GM19025 (cell line): ENCODE measurements around the gene ZNF335.
"Not testable (repeated sequence)": the region's sequence is repeated elsewhere in the genome, so short reads cannot be mapped to it uniquely, and the experiment has no call there.

Experiments
- ATAC-seq: cut with Tn5 transposase; IDR thresholded peaks from one replicate; pipeline ENCODE4 v1.9.1; 2021; ENCODE audit warnings: mild to moderate bottlenecking, low read depth, moderate library complexity; ENCODE audit not compliant: unreplicated experiment

Gene ZNF335

DNA sequence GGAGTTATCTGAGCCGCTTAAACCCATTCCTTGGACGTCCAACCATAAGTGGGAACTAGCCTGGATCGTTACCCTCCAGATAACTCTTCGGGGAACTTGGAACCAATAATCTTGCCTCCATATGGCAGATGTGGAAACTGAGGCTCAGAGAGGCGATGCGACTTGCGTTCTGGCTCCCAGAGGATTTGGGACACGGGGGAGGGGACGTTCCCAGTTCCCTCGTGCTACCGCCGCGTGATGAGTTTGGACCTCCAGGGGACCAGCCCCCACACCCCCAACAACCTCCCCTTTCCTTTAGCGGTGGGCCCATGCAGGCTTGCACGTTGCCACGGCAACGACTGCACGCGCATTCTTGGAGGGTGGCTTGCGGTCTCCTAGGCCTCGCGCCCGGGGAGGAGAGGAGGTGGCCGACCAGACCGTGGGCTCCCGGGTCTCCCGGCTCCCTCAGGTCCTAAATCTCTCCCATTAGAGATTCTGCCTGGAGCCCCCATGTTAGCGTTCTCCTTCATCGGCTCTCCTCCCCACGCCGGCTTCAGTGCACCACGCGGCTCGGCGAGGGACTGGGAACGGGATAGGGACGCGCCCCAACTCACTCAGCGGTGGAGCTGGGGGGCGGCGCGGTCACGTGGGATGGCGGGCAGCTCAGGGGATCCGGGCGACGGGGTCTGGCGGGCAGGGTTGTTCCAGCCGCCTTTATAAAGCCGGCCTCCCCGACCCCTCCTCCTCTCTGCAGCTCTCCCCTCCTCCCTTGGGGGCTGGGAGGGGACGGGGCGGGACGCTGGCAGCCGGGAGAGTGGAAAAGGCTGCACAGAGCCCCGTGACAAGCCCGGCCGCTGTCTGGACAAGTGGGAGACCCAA, 60.3 kb downstream of the ZNF335 start, which contains the start of gene PLTP:
Gene PLTP (minus strand): TSS at position 670 of the 858 bp plus-strand sequence. CDS start 703 bp downstream, outside the sequence.
- ATAC-seq = no peak

GRCh38 chr20:45910670-45911485, 61.1 kb downstream of the ZNF335 start:
- peak; percentile 86 for ATAC-seq

DNA sequence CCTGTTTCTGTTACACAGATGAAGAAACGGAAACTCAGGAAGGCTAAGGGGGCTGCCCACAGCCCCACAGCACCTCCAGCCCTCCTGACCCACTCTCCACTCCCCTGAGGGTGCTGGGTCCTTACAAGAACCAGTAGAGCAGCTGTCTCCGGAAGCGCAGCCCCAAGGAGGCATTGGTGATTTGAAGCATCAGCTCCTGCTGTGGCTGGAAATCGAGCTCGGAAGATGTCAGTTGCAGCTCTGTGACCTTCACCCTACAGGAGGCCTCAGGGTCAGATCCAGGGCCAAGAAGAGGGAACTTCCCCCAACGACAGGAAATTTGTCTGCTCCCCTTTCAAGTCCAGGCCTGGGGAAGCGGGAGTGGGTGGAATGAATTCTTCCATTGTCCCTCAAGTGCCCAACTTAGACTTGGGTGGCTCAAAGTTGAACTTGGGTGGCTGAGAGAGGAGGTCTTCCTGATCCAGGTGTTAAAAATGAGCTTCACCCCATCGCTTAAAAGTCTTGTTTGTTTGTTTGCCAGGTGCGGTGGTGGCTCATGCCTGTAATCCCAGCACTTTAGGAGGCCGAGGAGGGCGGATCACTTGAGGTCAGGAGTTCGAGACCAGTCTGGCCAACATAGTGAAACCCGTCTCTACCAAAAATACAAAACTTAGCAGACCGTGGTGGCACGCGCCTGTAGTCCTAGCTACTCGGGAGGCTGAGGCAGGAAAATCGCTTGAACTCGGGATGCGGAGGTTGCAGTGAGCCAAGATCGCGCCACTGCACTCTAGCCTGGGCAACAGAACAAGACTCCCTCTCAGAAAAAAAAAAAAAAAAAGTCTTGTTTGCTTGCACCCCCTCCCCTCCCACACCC, 62.0 kb downstream of the ZNF335 start:
- ATAC-seq = no peak

DNA sequence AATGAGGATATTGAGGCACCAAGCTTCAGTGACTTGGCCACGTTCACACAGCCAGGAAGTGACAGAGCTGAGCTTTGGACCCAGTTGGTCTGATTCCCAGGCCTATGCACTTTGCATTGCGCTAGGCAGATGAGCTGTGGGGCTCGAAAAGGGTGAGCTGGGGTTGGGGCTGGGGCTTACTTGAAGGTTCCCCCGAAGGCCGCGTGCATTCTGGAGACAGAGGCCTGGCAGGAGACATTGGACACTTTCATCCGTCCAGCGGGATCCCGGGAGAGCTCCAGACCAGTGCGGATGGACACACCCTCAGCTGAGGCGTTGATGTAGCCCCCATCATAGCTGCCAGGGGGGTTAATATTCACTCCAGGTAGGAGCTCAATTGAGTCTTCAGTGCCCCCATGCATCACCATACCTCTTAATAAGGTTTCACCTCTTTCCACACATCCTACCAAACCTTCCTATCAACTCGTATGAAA, 62.6 kb downstream of the ZNF335 start:
- ATAC-seq = no peak

DNA sequence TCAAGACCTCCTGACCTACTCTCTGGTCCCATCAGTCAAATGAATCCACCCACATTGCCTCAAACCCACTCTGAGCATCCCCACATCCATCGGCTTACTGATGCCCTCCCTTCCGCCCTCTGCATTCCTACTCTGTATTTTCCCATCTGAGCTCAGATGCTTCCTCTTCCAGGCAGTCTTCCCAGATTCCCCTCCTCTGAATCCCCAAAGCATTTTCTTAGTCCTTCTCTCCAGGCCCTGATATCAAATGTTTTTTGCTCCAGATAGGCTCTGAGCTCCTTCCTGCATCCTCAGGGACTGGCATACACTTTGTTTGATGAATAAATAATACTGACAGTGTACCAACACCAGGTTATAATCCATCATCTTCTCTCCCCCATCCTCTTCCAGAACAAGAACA, 63.9 kb downstream of the ZNF335 start:
- no peak for ATAC-seq

DNA sequence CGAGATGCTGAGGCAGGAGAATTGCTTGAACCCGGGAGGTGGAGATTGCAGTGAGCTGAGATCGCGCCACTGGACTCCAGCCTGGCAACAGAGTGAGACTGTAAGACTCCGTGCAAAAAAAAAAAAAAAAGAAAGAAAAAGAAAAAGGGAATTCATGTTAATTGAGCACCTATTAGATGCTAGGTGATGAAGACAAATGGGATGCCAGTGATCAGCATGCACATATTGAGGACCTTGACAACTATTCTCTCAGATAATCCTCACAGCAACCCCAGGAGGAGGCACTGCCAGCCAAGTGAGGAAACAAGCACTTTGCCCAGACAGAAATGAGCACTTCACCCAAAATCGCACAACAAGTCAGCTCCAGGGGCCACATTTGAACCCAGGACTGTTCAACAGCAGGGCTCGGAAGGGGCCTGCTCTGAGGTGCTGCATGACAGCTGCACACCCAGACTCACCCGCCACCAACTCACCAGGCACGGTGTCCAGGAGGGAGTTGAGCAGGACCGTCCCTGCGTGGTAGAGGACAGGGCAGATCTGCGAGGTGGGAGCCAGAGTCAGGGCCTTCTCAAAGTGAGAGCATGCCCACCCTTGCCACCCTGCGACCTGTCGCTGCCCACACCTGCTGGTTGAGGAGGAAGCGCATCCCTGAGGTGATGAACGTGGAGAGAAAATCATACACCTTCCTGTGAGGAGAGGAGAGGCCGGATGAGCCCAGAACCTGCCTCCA, 64.6 kb downstream of the ZNF335 start:
- no peak for ATAC-seq

- no peak for ATAC-seq
These were observed 66.4 kb downstream of the ZNF335 start for GRCh38 chr20:45905505-45906079.

- ATAC-seq = no peak
These were observed 67.2 kb downstream of the ZNF335 start for GRCh38 chr20:45904583-45905504.

DNA sequence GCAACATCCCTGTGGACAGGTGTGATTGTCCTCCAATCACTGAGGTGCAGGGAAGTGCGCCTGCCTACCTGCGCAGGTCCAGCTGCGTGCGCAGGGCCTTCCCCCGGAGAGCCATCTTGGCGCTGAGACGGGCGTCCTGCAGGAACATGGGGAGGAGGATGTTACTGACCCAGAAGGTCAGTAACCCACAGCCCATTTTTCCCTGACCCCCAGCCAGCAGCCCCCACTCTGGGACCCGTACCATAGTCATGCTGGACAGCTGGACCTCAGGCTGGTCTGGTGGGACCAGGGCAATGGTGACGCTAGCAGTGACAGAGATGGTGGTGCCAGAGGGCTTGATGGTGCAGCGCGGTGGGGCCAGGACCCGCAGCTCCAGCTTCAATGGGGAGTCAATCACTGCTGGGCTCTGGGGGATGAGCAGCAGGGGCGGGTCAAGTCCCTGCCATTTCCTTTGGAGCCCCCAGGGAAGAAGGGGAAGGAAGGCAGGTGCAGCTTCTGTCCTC, 69.8 kb downstream of the ZNF335 start:
- ATAC-seq = no peak

GRCh38 chr20:45901332-45901731, 70.7 kb downstream of the ZNF335 start:
- ATAC-seq = not testable (repeated sequence)

- ATAC-seq = no peak
These were observed 72.8 kb downstream of the ZNF335 start for GRCh38 chr20:45899046-45899835.
